HFFc6 (cell line): ENCODE results near the gene CACFD1. TPM values are rescaled to one million over a fixed set of nuclear protein-coding genes. Genes with fewer than 3 reads are reported as not detected.

Source experiments
- DNase-seq: peaks from one replicate; pipeline ENCODE4 v3.0.0-alpha.2; 2018
- H3K27ac Mint-ChIP-seq: 2 replicates; pipeline ENCODE4 v1.8.0; 2020; ENCODE audit warnings: mild to moderate bottlenecking, mixed read lengths
- H3K27me3 Mint-ChIP-seq: 2 replicates; pipeline ENCODE4 v1.8.0; 2021; ENCODE audit warnings: mild to moderate bottlenecking, moderate library complexity, mixed read lengths; ENCODE audit not compliant: insufficient read depth
- H3K36me3 Mint-ChIP-seq: 2 replicates; pipeline ENCODE4 v1.8.0; 2021; ENCODE audit warnings: low read depth, mixed read lengths
- H3K4me1 Mint-ChIP-seq: 2 replicates; pipeline ENCODE4 v1.8.0; 2020; ENCODE audit warnings: low read depth, mixed read lengths
- H3K4me3 Mint-ChIP-seq: 2 replicates; pipeline ENCODE4 v1.8.0; 2020; ENCODE audit warnings: mild to moderate bottlenecking, moderate library complexity, mixed read lengths
- H3K9me3 Mint-ChIP-seq: 2 replicates; pipeline ENCODE4 v1.8.0; 2020; ENCODE audit warnings: mild to moderate bottlenecking, mixed read lengths
- CTCF ChIP-seq: fragments of 200-600 bp; sonication (generic); IDR thresholded peaks from 2 replicates; pipeline ENCODE4 v1.5.0; 2021; ENCODE audit warnings: antibody characterized with exemption, mild to moderate bottlenecking
- total RNA-seq, 6 experiments: library from RNA; stranded (reverse); fragmentation: NEBNext Ultra II Directional; extraction: Animal tissue kit (Norgen Biotek cat#: 25700); gene quantifications; 2 replicates in 1 of 6; 3 replicates in 5 of 6; pipeline ENCODE4 v1.2.3, GENCODE V29; 2021

The CACFD1 gene
- total RNA-seq, 6 experiments from 2014 or later, result 5.0 to 9.1 (median 6.7) TPM

- Mint-ChIP-seq H3K27ac (no peak within 1 kb of the TSS), H3K27me3 (peaks cover 17% of the 10 kb centered on the region), H3K9me3 (no peaks in the 10 kb centered on the region), H3K36me3 (no peaks in the 10 kb centered on the region), H3K4me3 (no peak within 1 kb of the TSS), H3K4me1 (peaks cover 8% of the 10 kb centered on the region)
- no peak for DNase-seq
- TF ChIP-seq CTCF, result peak; percentile 42; the same call in 1 of the 2 replicates
Observed at GRCh38 chr9:133421615-133422542, 37.9 kb upstream of the CACFD1 start, which contains the start of gene ADAMTS13. Gene ADAMTS13, plus strand, starts transcription at chr9:133422367. Its CDS starts 77 bp downstream, at chr9:133422444.

DNA sequence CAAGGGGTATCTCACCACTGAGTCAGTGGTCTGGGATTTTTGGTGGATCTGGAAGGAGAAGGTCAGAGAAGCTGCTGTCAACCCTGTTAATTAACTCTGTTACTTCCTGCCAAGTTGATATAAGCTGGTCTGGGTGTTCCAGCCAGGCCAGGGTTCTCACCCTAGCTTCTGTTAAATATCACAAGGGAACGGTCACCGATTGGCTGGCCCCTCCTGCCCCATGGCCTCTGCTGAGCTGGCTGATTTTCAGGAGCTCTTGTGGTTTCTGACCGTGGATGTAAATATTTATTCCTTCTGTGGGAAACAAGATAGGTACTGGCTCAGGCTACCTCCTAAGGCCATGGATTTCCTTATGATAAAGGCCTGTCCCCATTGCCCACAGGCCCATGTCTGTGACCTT lies 36.6 kb upstream of the CACFD1 start:
- Mint-ChIP-seq H3K27me3 (peaks cover 19% of the 10 kb centered on the region), H3K27ac (no peak overlapping the region), H3K4me1 (peaks cover 6% of the 10 kb centered on the region), H3K36me3 (no peaks in the 10 kb centered on the region), H3K9me3 (no peaks in the 10 kb centered on the region), H3K4me3 (no peak overlapping the region)
- no peak for DNase-seq
- TF ChIP-seq CTCF, result no peak

GRCh38 chr9:133424187-133424586 lies 35.6 kb upstream of the CACFD1 start:
- Mint-ChIP-seq H3K4me1 (no peaks in the 10 kb centered on the region; the same call in 1 of the 2 replicates), H3K27ac (no peak overlapping the region), H3K36me3 (no peaks in the 10 kb centered on the region), H3K4me3 (no peak overlapping the region), H3K9me3 (no peaks in the 10 kb centered on the region), H3K27me3 (peaks cover 19% of the 10 kb centered on the region)
- no peak for TF ChIP-seq CTCF
- DNase-seq, result no peak

GRCh38 chr9:133425049-133425632 lies 34.6 kb upstream of the CACFD1 start:
- Mint-ChIP-seq H3K36me3 (no peaks in the 10 kb centered on the region), H3K27me3 (peaks cover 19% of the 10 kb centered on the region), H3K4me1 (no peaks in the 10 kb centered on the region; the same call in 1 of the 2 replicates), H3K4me3 (no peak overlapping the region), H3K9me3 (no peaks in the 10 kb centered on the region), H3K27ac (no peak overlapping the region)
- DNase-seq, result no peak
- TF ChIP-seq CTCF, result no peak

DNA sequence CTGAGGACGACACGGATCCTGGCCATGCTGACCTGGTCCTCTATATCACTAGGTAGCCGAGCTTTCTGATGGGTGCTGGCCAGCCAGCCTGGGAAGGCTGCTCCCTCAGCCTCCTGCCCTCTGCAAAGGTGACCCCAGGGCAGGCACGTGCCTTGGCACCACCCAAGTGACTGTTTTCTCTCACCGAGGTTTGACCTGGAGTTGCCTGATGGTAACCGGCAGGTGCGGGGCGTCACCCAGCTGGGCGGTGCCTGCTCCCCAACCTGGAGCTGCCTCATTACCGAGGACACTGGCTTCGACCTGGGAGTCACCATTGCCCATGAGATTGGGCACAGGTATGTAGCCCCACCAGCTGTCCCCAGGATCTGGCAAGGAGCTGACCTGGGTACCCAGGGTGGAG lies 33.8 kb upstream of the CACFD1 start:
- no peak for TF ChIP-seq CTCF
- no peak for DNase-seq

More for the DNA sequence above, 33.8 kb upstream of the CACFD1 start:
- H3K9me3 Mint-ChIP-seq, result no peaks in the 10 kb centered on the region
- no peaks in the 10 kb centered on the region; the same call in 1 of the 2 replicates for H3K4me1 Mint-ChIP-seq
- no peaks in the 10 kb centered on the region for H3K36me3 Mint-ChIP-seq
- H3K4me3 Mint-ChIP-seq, result no peak overlapping the region
- H3K27me3 Mint-ChIP-seq, result peaks cover 19% of the 10 kb centered on the region
- H3K27ac Mint-ChIP-seq, result no peak overlapping the region
